Measurements from ENCODE around the gene GFOD1. TPM values are rescaled to one million over a fixed set of nuclear protein-coding genes. Genes with fewer than 3 reads are reported as not detected.
A peak's percentile ranks its signal among the peaks of the same experiment; 100 is the strongest.

GFOD1 gene
- total and polyA plus RNA-seq, 10 of the 15 experiments (the other 5 are each of a cell fraction or from before 2014, with no cell fraction given), result 6.5 to 41.4 (median 16.0) TPM

DNA sequence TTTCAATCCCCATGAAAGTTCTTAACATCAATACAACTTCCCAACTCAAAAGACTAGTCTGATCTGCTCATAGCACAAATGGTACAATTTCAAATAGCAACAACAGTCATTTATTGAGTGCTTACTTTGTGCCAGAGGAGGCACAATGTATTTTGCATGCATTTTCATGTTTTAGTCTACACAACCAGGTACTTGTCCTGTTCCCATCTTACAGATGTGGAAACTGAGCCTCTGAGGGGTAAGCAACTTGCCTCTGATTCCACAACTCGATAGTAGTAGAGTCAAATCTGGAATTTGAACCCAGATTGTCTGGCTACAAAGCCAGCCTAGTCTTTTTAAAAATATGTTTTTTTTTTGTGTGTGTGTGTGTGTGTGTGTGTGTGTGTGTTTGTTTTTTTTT, 113.5 kb downstream of the GFOD1 start (continued):
- TF ChIP-seq ATF7 (IDR thresholded peaks at IDR 0.05; ENCODE audit: low read depth), result no peak

DNA sequence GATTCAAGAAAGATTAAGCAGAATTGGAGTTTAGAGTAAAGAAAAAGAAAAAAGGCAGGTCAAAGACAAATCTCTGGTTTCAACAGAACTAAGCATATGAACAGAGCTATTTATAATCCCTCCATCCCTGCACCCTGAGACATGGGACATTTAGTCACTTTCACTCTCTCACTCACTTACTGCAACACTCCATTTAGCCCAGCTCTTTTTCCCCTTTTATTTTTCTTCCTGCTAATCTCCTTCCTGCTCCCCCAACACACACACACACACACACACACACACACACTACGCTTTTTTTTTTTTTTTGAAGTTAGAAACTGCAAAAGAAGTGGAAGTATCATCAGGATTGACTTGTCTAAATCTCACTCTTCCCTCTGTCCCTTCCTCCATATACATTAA, 113.9 kb downstream of the GFOD1 start:
- Histone ChIP-seq H3K4me1 (ENCODE audit: control insufficient read depth, insufficient read depth, low read length) (peaks cover 52% of the 10 kb centered on the region), H3K4me3 (0 out of 2 replicates have a peak overlapping the region, but pooled peaks have one; percentile 13), H3K27me3 (replicated peaks in 1 of 2; ENCODE audit: control insufficient read depth in 2 of 2, insufficient read depth in 2 of 2, low read length in 1 of 2) (no peaks in the 10 kb centered on the region), H3K4me2 (ENCODE audit: control insufficient read depth, insufficient read depth) (peak overlapping the region; percentile 63), H3K79me2 (ENCODE audit: control insufficient read depth, insufficient read depth, low read length) (peaks cover 18% of the 10 kb centered on the region), H2AFZ (ENCODE audit: control insufficient read depth, low read depth, low read length) (no peak overlapping the region), H4K20me1 (ENCODE audit: control insufficient read depth, insufficient read depth) (no peaks in the 10 kb centered on the region), H3K36me3 (ENCODE audit: control insufficient read depth in 2 of 2, insufficient read depth in 2 of 2, low read length in 1 of 2) (peaks cover 0 to 2% of the 10 kb centered on the region in 2 experiments; a peak in 3 of 4 replicates), H3K9ac (ENCODE audit: control insufficient read depth, insufficient read depth, low read length) (peak overlapping the region; percentile 7; the same call in 1 of the 2 replicates), H3K9me3 (replicated peaks; ENCODE audit: control insufficient read depth, insufficient read depth, low read length) (peaks cover 5% of the 10 kb centered on the region; the same call in 2 of the 3 replicates), H3K27ac (ENCODE audit: control insufficient read depth, insufficient read depth) (peak overlapping the region; percentile 53)
- POLR2A ChIA-PET, result interaction anchor here (0.6 to 2.5 kb wide), 13 partner anchors 8 to 459 kb away, joined by 3 to 45 read pairs (median 5); no protein-coding TSS in a partner anchor
- ATAC-seq, result no peak
- SMC1A ChIA-PET (ENCODE audit: uncharacterized antibody, unreplicated experiment), result interaction anchor here (0.6 to 5.1 kb wide), 11 partner anchors 10 to 202 kb away, joined by 3 to 178 read pairs (median 8); no protein-coding TSS in a partner anchor
- no TSS peak for BruUV-seq (replicated peaks)
- no peak for FAIRE-seq
- WGBS (ENCODE audit: insufficient coverage, insufficient replicate concordance, low lambda C conversion rate, missing lambda C conversion rate), result no CpG with 5 or more reads among the region's 1 CpG
- in situ Hi-C loops (cut with MboI), result no loop called here
- no peak for DNase-seq (ENCODE audit: low read depth, low spot score)
- TF ChIP-seq SUPT20H (IDR thresholded peaks at IDR 0.05; ENCODE audit: borderline replicate concordance, control insufficient read depth, low read depth, low read length), result no peak
- 0 out of 2 replicates have a peak, but pooled peaks have one; percentile 4 for TF ChIP-seq MEF2A (IDR thresholded peaks at IDR 0.05; ENCODE audit: insufficient read depth, low read depth, low read length)
- TF ChIP-seq NFIC (IDR thresholded peaks at IDR 0.05; ENCODE audit: low read depth, low read length), result no peak
- TF ChIP-seq, protein P1, sequence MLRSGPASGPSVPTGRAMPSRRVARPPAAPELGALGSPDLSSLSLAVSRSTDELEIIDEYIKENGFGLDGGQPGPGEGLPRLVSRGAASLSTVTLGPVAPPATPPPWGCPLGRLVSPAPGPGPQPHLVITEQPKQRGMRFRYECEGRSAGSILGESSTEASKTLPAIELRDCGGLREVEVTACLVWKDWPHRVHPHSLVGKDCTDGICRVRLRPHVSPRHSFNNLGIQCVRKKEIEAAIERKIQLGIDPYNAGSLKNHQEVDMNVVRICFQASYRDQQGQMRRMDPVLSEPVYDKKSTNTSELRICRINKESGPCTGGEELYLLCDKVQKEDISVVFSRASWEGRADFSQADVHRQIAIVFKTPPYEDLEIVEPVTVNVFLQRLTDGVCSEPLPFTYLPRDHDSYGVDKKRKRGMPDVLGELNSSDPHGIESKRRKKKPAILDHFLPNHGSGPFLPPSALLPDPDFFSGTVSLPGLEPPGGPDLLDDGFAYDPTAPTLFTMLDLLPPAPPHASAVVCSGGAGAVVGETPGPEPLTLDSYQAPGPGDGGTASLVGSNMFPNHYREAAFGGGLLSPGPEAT (IDR thresholded peaks at IDR 0.05; ENCODE audit: low read depth), result 0 out of 2 replicates have a peak, but pooled peaks have one; percentile 21
- TF ChIP-seq ZNF622 (IDR thresholded peaks at IDR 0.05), result no peak
- intact Hi-C loops (cut with micrococcal nuclease; ENCODE audit: unreplicated experiment), result no loop called here
- RAD21 ChIA-PET (ENCODE audit: unreplicated experiment), result interaction anchor here (0.6 to 2.8 kb wide), 11 partner anchors 11 to 202 kb away, joined by 3 to 46 read pairs (median 5); no protein-coding TSS in a partner anchor
- CTCF ChIA-PET, result interaction anchor here (0.7 to 2.8 kb wide), 9 partner anchors 10 to 112 kb away, joined by 3 to 41 read pairs (median 4); no protein-coding TSS in a partner anchor

Measured in GM12878 (cell line).